AG04450 (cell line): ENCODE measurements around the gene PPP2R2C. TPM values are rescaled to one million over a fixed set of nuclear protein-coding genes. Genes with fewer than 3 reads are reported as not detected.

Experiments
- CTCF ChIA-PET: fragments of 300-600, 350-600 bp; formaldehyde crosslinking; extraction: SDS; loops from one replicate; lab custom pipeline; 2022; ENCODE audit warnings: antibody characterized with exemption, inconsistent platforms; lab: Charles Lee
- POLR2A ChIA-PET: fragments of 350-600 bp; formaldehyde crosslinking; extraction: SDS; loops from one replicate; lab custom pipeline; 2021; ENCODE audit warnings: antibody characterized with exemption, inconsistent platforms; lab: Yijun Ruan, JAX
- DNase-seq: peaks from one replicate; pipeline ENCODE4 v3.0.0-alpha.2; 2011; ENCODE audit warnings: low read depth, low spot score
- H3K27ac ChIP-seq: one replicate; pipeline ENCODE4 v1.5.1; 2012; ENCODE audit warnings: low read depth, low read length, control low read depth
- H3K27me3 ChIP-seq: one replicate; pipeline ENCODE4 v1.6.0; 2012; ENCODE audit warnings: low read length; ENCODE audit not compliant: control insufficient read depth, insufficient read depth
- H3K4me3 ChIP-seq: 2 replicates; pipeline ENCODE4 v1.5.1; 2011; ENCODE audit warnings: mild to moderate bottlenecking, low read depth, low read length, control low read depth
- H3K9me3 ChIP-seq: 2 replicates; pipeline ENCODE4 v1.5.1; 2012; ENCODE audit warnings: low read length; ENCODE audit not compliant: control insufficient read depth, insufficient read depth
- polyA plus RNA-seq: library from polyadenylated mRNA; depleted of rRNA; stranded (reverse); fragments of >200 nt; gene quantifications from 2 replicates; pipeline ENCODE4 v1.2.3, GENCODE V29; 2011
- TF ChIP-seq, protein P1 (sequence below): IDR thresholded peaks from 2 replicates; pipeline ENCODE4 v1.5.1; 2011; ENCODE audit warnings: low read depth, low read length, control low read depth, inconsistent platforms

PPP2R2C gene
- polyA plus RNA-seq, 1 experiment: 0.07 TPM

DNA sequence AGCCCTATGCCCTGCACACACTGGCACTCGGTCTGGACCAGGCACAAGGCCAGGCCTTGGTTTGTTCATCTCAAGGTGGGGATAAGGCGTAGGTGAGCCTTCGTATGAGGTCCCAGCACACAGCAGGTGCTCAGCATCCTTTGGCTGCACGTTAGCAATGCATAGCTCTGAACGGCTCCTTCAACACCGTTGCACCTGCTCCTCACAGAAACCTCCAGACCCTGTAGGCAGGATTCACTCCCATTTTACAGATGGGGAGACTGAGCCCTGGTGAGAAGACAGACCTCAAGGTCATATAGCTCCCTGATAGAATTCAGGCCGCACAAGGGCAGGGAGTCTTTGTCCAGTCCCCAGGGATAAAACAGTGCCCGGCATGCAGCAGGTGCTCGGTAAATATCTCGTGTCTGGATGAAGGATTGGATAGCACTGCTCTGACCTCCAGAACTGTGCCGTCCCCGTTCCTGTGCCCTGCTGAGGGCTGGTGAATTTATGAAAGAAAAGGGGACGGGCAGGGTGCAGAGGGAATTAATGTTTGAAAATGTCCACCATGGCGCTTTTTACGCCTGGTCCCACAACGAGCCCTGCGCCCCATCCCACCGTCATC is 2.4 kb downstream of the PPP2R2C start:
- no peak overlapping the region for H3K27ac ChIP-seq
- no peaks in the 10 kb centered on the region; the same call in 1 of the 2 replicates for H3K9me3 ChIP-seq
- peak overlapping the region; percentile 44 for H3K4me3 ChIP-seq
- POLR2A ChIA-PET: no interaction called here
- CTCF ChIA-PET: no interaction called here
- H3K27me3 ChIP-seq: peaks cover 52% of the 10 kb centered on the region
- TF ChIP-seq, protein P1, sequence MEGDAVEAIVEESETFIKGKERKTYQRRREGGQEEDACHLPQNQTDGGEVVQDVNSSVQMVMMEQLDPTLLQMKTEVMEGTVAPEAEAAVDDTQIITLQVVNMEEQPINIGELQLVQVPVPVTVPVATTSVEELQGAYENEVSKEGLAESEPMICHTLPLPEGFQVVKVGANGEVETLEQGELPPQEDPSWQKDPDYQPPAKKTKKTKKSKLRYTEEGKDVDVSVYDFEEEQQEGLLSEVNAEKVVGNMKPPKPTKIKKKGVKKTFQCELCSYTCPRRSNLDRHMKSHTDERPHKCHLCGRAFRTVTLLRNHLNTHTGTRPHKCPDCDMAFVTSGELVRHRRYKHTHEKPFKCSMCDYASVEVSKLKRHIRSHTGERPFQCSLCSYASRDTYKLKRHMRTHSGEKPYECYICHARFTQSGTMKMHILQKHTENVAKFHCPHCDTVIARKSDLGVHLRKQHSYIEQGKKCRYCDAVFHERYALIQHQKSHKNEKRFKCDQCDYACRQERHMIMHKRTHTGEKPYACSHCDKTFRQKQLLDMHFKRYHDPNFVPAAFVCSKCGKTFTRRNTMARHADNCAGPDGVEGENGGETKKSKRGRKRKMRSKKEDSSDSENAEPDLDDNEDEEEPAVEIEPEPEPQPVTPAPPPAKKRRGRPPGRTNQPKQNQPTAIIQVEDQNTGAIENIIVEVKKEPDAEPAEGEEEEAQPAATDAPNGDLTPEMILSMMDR: no peak
- DNase-seq: no peak

DNA sequence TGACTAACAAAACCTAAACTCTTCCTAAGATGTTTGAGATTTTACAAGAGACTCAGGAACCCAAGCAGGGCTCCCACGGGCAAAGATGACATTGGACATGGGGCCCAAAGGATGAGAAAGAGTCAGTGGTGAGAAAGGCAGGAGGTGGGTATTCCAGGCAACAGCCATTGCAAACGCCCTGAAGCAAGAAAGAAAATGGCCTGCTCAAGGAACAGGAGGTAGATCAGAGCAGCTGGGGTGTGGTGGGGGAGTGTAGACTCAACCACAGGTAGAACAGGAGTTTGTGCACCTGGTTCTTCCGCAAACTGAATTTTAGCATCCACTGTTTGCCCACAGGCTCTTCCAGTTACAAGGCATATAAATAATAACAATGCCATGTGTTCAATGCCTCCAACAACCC is 3.3 kb downstream of the PPP2R2C start:
- H3K9me3 ChIP-seq: no peaks in the 10 kb centered on the region; the same call in 1 of the 2 replicates
- ChIA-PET CTCF (no interaction called here), POLR2A (no interaction called here)
- no peak for DNase-seq
- no peak overlapping the region for H3K4me3 ChIP-seq
- TF ChIP-seq, protein P1: no peak
- peaks cover 52% of the 10 kb centered on the region for H3K27me3 ChIP-seq
- H3K27ac ChIP-seq: no peak overlapping the region

DNA sequence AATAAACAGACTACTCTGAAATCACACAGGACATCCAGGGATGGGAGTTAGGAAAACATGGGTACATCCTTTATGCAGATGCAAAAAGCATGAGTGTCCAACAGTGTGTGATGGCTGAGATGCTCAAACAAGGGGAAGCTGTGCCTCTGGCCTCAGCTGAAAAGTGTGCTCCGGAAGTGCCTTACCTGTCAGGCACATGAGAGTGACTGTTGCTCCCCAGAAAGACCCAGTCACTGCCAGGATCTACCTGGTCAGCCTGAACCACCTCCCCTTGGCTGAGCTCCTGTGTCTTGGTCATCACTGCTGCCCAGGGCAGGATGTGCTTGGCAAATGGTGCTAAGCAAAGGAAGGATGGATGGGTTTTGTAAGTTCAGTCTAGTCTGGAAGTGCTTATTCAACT is 4.0 kb downstream of the PPP2R2C start:
- ChIA-PET POLR2A (no interaction called here), CTCF (no interaction called here)
- no peak overlapping the region for H3K4me3 ChIP-seq
- no peak for DNase-seq
- TF ChIP-seq, protein P1: no peak
- no peak overlapping the region for H3K27ac ChIP-seq
- no peaks in the 10 kb centered on the region for H3K9me3 ChIP-seq
- peaks cover 45% of the 10 kb centered on the region for H3K27me3 ChIP-seq

DNA sequence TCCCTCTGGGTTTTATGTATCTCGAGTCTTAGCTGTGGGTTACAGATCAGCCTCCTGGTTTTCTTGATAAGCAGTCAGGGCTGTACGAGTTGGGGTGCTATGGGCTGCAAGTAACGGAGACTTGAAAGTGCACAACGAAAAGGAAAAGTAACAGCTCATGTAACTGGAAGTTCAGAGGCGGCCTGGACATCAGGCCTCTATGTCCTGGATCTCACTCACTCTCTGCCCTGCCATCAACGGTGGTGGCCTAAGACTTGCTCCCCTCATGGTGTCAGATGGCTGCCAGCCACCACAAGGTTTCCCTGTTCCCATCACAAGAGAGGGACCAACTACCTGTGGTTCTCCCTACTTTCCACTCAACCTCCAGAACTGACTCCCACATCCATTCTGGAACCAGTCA is 4.8 kb downstream of the PPP2R2C start:
- Histone ChIP-seq H3K27ac (no peak overlapping the region), H3K27me3 (peaks cover 39% of the 10 kb centered on the region), H3K9me3 (no peaks in the 10 kb centered on the region), H3K4me3 (no peak overlapping the region)
- POLR2A ChIA-PET: no interaction called here
- CTCF ChIA-PET: no interaction called here
- TF ChIP-seq, protein P1: no peak
- no peak for DNase-seq

DNA sequence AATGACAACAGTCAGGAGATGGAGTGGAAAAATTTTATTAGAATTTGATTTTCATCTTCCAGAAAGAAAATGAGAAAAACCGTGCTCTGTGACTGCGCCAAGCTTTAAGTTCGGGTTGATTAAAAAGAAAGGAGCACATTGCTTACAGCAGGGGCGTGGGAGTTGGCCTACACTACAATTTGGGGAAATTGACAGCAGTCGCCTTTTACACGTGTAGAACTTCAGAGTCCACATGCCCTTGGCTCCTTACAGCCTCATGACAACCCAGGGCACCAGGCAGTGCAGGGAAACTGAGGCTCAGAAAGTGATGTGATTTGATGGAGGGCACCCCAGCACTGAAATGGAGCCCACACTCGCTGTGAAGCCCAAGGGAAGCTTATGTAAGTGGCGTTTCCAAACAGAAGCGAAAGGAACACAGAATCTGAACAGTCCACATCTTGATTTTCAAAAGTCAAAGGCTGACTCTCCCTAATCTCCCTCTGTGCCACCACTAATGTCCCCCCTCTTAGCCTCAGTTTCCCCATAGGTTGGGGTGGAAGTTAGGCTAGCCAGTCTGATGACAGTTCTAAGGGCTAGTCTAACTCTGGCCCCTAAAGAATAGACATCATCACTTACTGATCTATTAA is 5.5 kb downstream of the PPP2R2C start:
- no peaks in the 10 kb centered on the region for H3K9me3 ChIP-seq
- no peak overlapping the region for H3K4me3 ChIP-seq
- no peak overlapping the region for H3K27ac ChIP-seq
- peaks cover 39% of the 10 kb centered on the region for H3K27me3 ChIP-seq
- no peak for DNase-seq
- CTCF ChIA-PET: no interaction called here
- TF ChIP-seq, protein P1: no peak
- POLR2A ChIA-PET: no interaction called here
